SK-N-MC (cell line): ENCODE data around the gene HSPA1B.

Experiments used
- EZH2 ChIP-seq: fragments of 200-600 bp; sonication (generic); IDR thresholded peaks from one replicate; pipeline ENCODE4 v1.6.1; 2017; ENCODE audit warnings: antibody characterized with exemption
- POLR2AphosphoS5 ChIP-seq: IDR thresholded peaks from 2 replicates; pipeline ENCODE4 v1.6.1; 2012; ENCODE audit warnings: mild to moderate bottlenecking, low read depth, low read length, borderline replicate concordance

GRCh38 chr6:31877651-31878161 lies 50.2 kb downstream of the HSPA1B start:
- TF ChIP-seq EZH2 = no peak
- no peak for TF ChIP-seq POLR2AphosphoS5
